Measurements from ENCODE around the gene TMEM184A. TPM values are rescaled to one million over a fixed set of nuclear protein-coding genes. Genes with fewer than 3 reads are reported as not detected.

Gene TMEM184A
- total RNA-seq, 1 donor from 2014 or later: 0.27 TPM

- Mint-ChIP-seq H3K27ac (ENCODE audit: unreplicated experiment) (no peak overlapping the region), H3K27me3 (ENCODE audit: unreplicated experiment) (no peaks in the 10 kb centered on the region), H3K4me1 (ENCODE audit: unreplicated experiment) (no peaks in the 10 kb centered on the region), H3K36me3 (ENCODE audit: unreplicated experiment) (peaks cover 3% of the 10 kb centered on the region), H3K4me3 (ENCODE audit: unreplicated experiment) (no peak overlapping the region), H3K9me3 (ENCODE audit: unreplicated experiment) (no peaks in the 10 kb centered on the region)
- no peak for DNase-seq (ENCODE audit: extremely low spot score, unreplicated experiment)
- no peak for TF ChIP-seq CTCF (IDR thresholded peaks at IDR 0.05)
Measured at GRCh38 chr7:1549357-1550004, 6.5 kb downstream of the TMEM184A start.

- Mint-ChIP-seq H3K4me1 (ENCODE audit: unreplicated experiment) (no peaks in the 10 kb centered on the region), H3K4me3 (ENCODE audit: unreplicated experiment) (no peak overlapping the region), H3K27me3 (ENCODE audit: unreplicated experiment) (no peaks in the 10 kb centered on the region), H3K9me3 (ENCODE audit: unreplicated experiment) (no peaks in the 10 kb centered on the region), H3K27ac (ENCODE audit: unreplicated experiment) (no peak overlapping the region), H3K36me3 (ENCODE audit: unreplicated experiment) (peaks cover 3% of the 10 kb centered on the region)
- no peak for DNase-seq (ENCODE audit: extremely low spot score, unreplicated experiment)
- no peak for TF ChIP-seq CTCF (IDR thresholded peaks at IDR 0.05)
Measured at GRCh38 chr7:1548944-1549343, 7.1 kb downstream of the TMEM184A start.

- DNase-seq (ENCODE audit: extremely low spot score, unreplicated experiment): no peak
- Mint-ChIP-seq H3K27me3 (ENCODE audit: unreplicated experiment) (no peaks in the 10 kb centered on the region), H3K9me3 (ENCODE audit: unreplicated experiment) (no peaks in the 10 kb centered on the region), H3K36me3 (ENCODE audit: unreplicated experiment) (peaks cover 3% of the 10 kb centered on the region), H3K4me3 (ENCODE audit: unreplicated experiment) (no peak overlapping the region), H3K27ac (ENCODE audit: unreplicated experiment) (no peak overlapping the region), H3K4me1 (ENCODE audit: unreplicated experiment) (no peaks in the 10 kb centered on the region)
- TF ChIP-seq CTCF (IDR thresholded peaks at IDR 0.05): no peak
Measured at GRCh38 chr7:1548438-1548831, 7.6 kb downstream of the TMEM184A start.

- DNase-seq (ENCODE audit: extremely low spot score, unreplicated experiment): no peak
- no peak for TF ChIP-seq CTCF (IDR thresholded peaks at IDR 0.05)
- Mint-ChIP-seq H3K27me3 (ENCODE audit: unreplicated experiment) (no peaks in the 10 kb centered on the region), H3K9me3 (ENCODE audit: unreplicated experiment) (no peaks in the 10 kb centered on the region), H3K36me3 (ENCODE audit: unreplicated experiment) (peaks cover 3% of the 10 kb centered on the region), H3K4me3 (ENCODE audit: unreplicated experiment) (no peak overlapping the region), H3K4me1 (ENCODE audit: unreplicated experiment) (no peaks in the 10 kb centered on the region), H3K27ac (ENCODE audit: unreplicated experiment) (no peak overlapping the region)
Measured at GRCh38 chr7:1547777-1548437, 8.1 kb downstream of the TMEM184A start.

- TF ChIP-seq CTCF (IDR thresholded peaks at IDR 0.05): no peak
- no peaks in the 10 kb centered on the region for H3K9me3 Mint-ChIP-seq (ENCODE audit: unreplicated experiment)
- peaks cover 8% of the 10 kb centered on the region for H3K36me3 Mint-ChIP-seq (ENCODE audit: unreplicated experiment)
- no peak overlapping the region for H3K4me3 Mint-ChIP-seq (ENCODE audit: unreplicated experiment)
- H3K4me1 Mint-ChIP-seq (ENCODE audit: unreplicated experiment): no peaks in the 10 kb centered on the region
- H3K27me3 Mint-ChIP-seq (ENCODE audit: unreplicated experiment): no peaks in the 10 kb centered on the region
- no peak for DNase-seq (ENCODE audit: extremely low spot score, unreplicated experiment)
- H3K27ac Mint-ChIP-seq (ENCODE audit: unreplicated experiment): no peak overlapping the region
Measured at GRCh38 chr7:1546909-1547776, 8.9 kb downstream of the TMEM184A start.

Data from osteocyte (in vitro differentiated cells).